HCT116 (cell line): ENCODE measurements around the gene MAP2K6. TPM values are rescaled to one million over a fixed set of nuclear protein-coding genes. Genes with fewer than 3 reads are reported as not detected.

Experiments used
- ATAC-seq: fragments of 200-7000 bp; cut with Tn5 transposase; 2 replicates; pipeline ENCODE4 v1.9.1; 2020; ENCODE audit warnings: mild to moderate bottlenecking, moderate library complexity
- BruUV-seq: library from RNA; stranded (reverse); fragments of 400-500 nt; replicated peaks from 2 replicates; lab custom pipeline; 2021; lab: Mats Ljungman, UMichigan
- CTCF ChIA-PET: fragments of 300-600 bp; sonication (Branson Sonifier 250); formaldehyde crosslinking; loops from one replicate; lab custom pipeline; 2021; ENCODE audit warnings: antibody characterized with exemption; lab: Charles Lee
- POLR2A ChIA-PET: fragments of 300-600, 350-600 bp; sonication (Branson Sonifier 250); formaldehyde crosslinking; loops from one replicate; lab custom pipeline; 2021; ENCODE audit warnings: antibody characterized with exemption; lab: Charles Lee
- RAD21 ChIA-PET, 2 experiments: fragments of 300-600 bp; sonication (Branson Sonifier 250); formaldehyde crosslinking; loops; one replicate each; lab custom pipeline; 2023; ENCODE audit warnings: low total read pairs in 2 of 2; ENCODE audit not compliant: uncharacterized antibody in 2 of 2, unreplicated experiment in 2 of 2, low non-redundant PET in 1 of 2; lab: Charles Lee
- DNase-seq: peaks from one replicate; pipeline ENCODE4 v3.0.0-alpha.2; 2010; ENCODE audit warnings: low read depth, low spot score
- H2AFZ ChIP-seq: fragments of 200-600 bp; shearing (Covaris generic), sonication (generic); 2 replicates; pipeline ENCODE4 v1.6.1; 2017; ENCODE audit warnings: low read depth, mixed run types, mixed read lengths, antibody characterized with exemption, low read length; ENCODE audit not compliant: poor library complexity, severe bottlenecking
- H3K27ac ChIP-seq: 2 replicates; pipeline ENCODE4 v1.5.1; 2012; ENCODE audit warnings: low read depth, low read length
- H3K27me3 ChIP-seq: fragments of 200-600 bp; sonication (generic); 2 replicates; pipeline ENCODE4 v1.6.1; 2016; ENCODE audit warnings: mixed run types, low read length, mixed read lengths; ENCODE audit not compliant: insufficient read depth
- H3K36me3 ChIP-seq, 2 experiments: fragments of 200-500 bp in 1 of 2; fragments of 200-600 bp in 1 of 2; sonication (Bioruptor generic) in 1 of 2; sonication (generic) in 1 of 2; 2 replicates each; pipeline versions ENCODE4 v1.5.1 to v1.6.1; 2014 to 2016; ENCODE audit warnings: low read length in 2 of 2, inconsistent platforms in 1 of 2, mixed read lengths in 1 of 2, mixed run types in 1 of 2; ENCODE audit not compliant: insufficient read depth in 2 of 2, control insufficient read depth in 1 of 2
- H3K4me1 ChIP-seq, 2 experiments: fragments of 200-600 bp in 1 of 2; sonication (generic) in 1 of 2; 2 replicates each; pipeline versions ENCODE4 v1.5.1 to v1.6.1; 2012 to 2017; ENCODE audit warnings: low read length in 2 of 2, inconsistent platforms in 1 of 2, mild to moderate bottlenecking in 1 of 2, mixed read lengths in 1 of 2, mixed run types in 1 of 2, moderate library complexity in 1 of 2; ENCODE audit not compliant: insufficient read depth in 2 of 2, control insufficient read depth in 1 of 2
- H3K4me2 ChIP-seq: fragments of 200-600 bp; sonication (generic); 2 replicates; pipeline ENCODE4 v1.6.1; 2017; ENCODE audit warnings: mixed run types, low read length, mixed read lengths
- H3K4me3 ChIP-seq, 2 experiments: fragments of 200-600 bp in 1 of 2; sonication (generic) in 1 of 2; replicated peaks in 1 of 2; 2 replicates each; pipeline ENCODE4 v1.5.1; 2011 to 2016; ENCODE audit warnings: low read length in 2 of 2, control low read depth in 1 of 2, low read depth in 1 of 2, mild to moderate bottlenecking in 1 of 2, mixed read lengths in 1 of 2, mixed run types in 1 of 2
- H3K79me2 ChIP-seq: fragments of 200-600 bp; sonication (generic); 2 replicates; pipeline ENCODE4 v1.6.1; 2017; ENCODE audit warnings: mild to moderate bottlenecking, mixed run types, low read length, moderate library complexity, mixed read lengths; ENCODE audit not compliant: insufficient read depth
- H3K9ac ChIP-seq: fragments of 200-600 bp; sonication (generic); 2 replicates; pipeline ENCODE4 v1.6.1; 2016; ENCODE audit warnings: low read length, mixed read lengths
- H3K9me2 ChIP-seq: fragments of 200-600 bp; sonication (generic), shearing (Covaris generic); 2 replicates; pipeline ENCODE4 v1.6.1; 2017; ENCODE audit warnings: mixed run types, mild to moderate bottlenecking, moderate library complexity; ENCODE audit not compliant: insufficient read depth
- H3K9me3 ChIP-seq, 2 experiments: fragments of 200-500 bp in 1 of 2; fragments of 200-600 bp in 1 of 2; sonication (Bioruptor generic) in 1 of 2; sonication (generic) in 1 of 2; 2 replicates each; pipeline ENCODE4 v1.6.1; 2014 to 2017; ENCODE audit warnings: low read length in 2 of 2, mixed read lengths in 2 of 2, inconsistent platforms in 1 of 2, low read depth in 1 of 2, mild to moderate bottlenecking in 1 of 2, mixed run types in 1 of 2, moderate library complexity in 1 of 2; ENCODE audit not compliant: control insufficient read depth in 1 of 2, insufficient read depth in 1 of 2
- H4K20me1 ChIP-seq: fragments of 200-600 bp; sonication (generic), shearing (Covaris generic); 2 replicates; pipeline ENCODE4 v1.6.1; 2017; ENCODE audit warnings: mixed run types, mild to moderate bottlenecking, moderate library complexity; ENCODE audit not compliant: insufficient read depth
- CBX3 ChIP-seq: IDR thresholded peaks from 2 replicates; pipeline ENCODE4 v1.6.1; 2012; ENCODE audit warnings: low read depth
- CEBPB ChIP-seq: IDR thresholded peaks from 2 replicates; pipeline ENCODE4 v1.6.1; 2012; ENCODE audit warnings: low read depth
- CTCF ChIP-seq, 3 experiments: fragments of 200-600 bp in 1 of 3; sonication (generic) in 1 of 3; IDR thresholded peaks in 2 of 3; conservative IDR thresholded peaks in 1 of 3; 2 replicates each; pipeline ENCODE4 v1.5.1; 2012 to 2017; ENCODE audit warnings: low read depth in 2 of 3, low read length in 2 of 3, antibody characterized with exemption in 1 of 3, borderline replicate concordance in 1 of 3, control low read depth in 1 of 3, mild to moderate bottlenecking in 1 of 3, mixed read lengths in 1 of 3, mixed run types in 1 of 3, moderate library complexity in 1 of 3; ENCODE audit not compliant: insufficient read depth in 1 of 3
- ELF1 ChIP-seq: IDR thresholded peaks from 2 replicates; pipeline ENCODE4 v1.6.1; 2012; ENCODE audit warnings: low read depth, borderline replicate concordance
- EZH2 ChIP-seq: fragments of 200-600 bp; sonication (generic); IDR thresholded peaks from 2 replicates; pipeline ENCODE4 v1.6.1; 2017; ENCODE audit warnings: antibody characterized with exemption, mixed run types
- FOSL1 ChIP-seq: IDR thresholded peaks from 2 replicates; pipeline ENCODE4 v1.6.1; 2012; ENCODE audit warnings: low read depth
- JUND ChIP-seq: IDR thresholded peaks from 2 replicates; pipeline ENCODE4 v1.6.1; 2012
- MAX ChIP-seq: IDR thresholded peaks from 2 replicates; pipeline ENCODE4 v1.6.1; 2012
- POLR2A ChIP-seq: IDR thresholded peaks from 2 replicates; pipeline ENCODE4 v1.7.0; 2011; ENCODE audit warnings: borderline replicate concordance; ENCODE audit not compliant: insufficient read depth, insufficient read length; ENCODE audit errors: extremely low read depth
- POLR2AphosphoS5 ChIP-seq: IDR thresholded peaks from 2 replicates; pipeline ENCODE4 v1.6.1; 2011; ENCODE audit warnings: mild to moderate bottlenecking, low read depth, low read length, moderate library complexity
- RAD21 ChIP-seq: IDR thresholded peaks from 2 replicates; pipeline ENCODE4 v1.6.1; 2012; ENCODE audit warnings: low read depth, mild to moderate bottlenecking
- REST ChIP-seq: IDR thresholded peaks from 2 replicates; pipeline ENCODE4 v1.6.1; 2012; ENCODE audit warnings: low read depth
- SIN3A ChIP-seq: IDR thresholded peaks from 2 replicates; pipeline ENCODE4 v1.6.1; 2012; ENCODE audit warnings: low read depth
- SP1 ChIP-seq: IDR thresholded peaks from 2 replicates; pipeline ENCODE4 v1.6.1; 2012; ENCODE audit warnings: low read depth
- SRF ChIP-seq: IDR thresholded peaks from 2 replicates; pipeline ENCODE4 v1.6.1; 2012; ENCODE audit warnings: low read depth
- YY1 ChIP-seq: IDR thresholded peaks from 2 replicates; pipeline ENCODE4 v1.6.1; 2011; ENCODE audit warnings: low read length, low read depth, moderate library complexity, mild to moderate bottlenecking; ENCODE audit not compliant: insufficient replicate concordance; ENCODE audit errors: extremely low read depth
- ZBTB33 ChIP-seq: IDR thresholded peaks from 2 replicates; pipeline ENCODE4 v1.6.1; 2011; ENCODE audit warnings: mild to moderate bottlenecking, low read length, moderate library complexity; ENCODE audit not compliant: insufficient replicate concordance; ENCODE audit errors: extremely low read depth
- ZFX ChIP-seq: fragments of 450-650 bp; IDR thresholded peaks from 2 replicates; pipeline ENCODE4 v1.6.1; 2017
- ZNF274 ChIP-seq: fragments of 200-500 bp; sonication (Bioruptor generic); IDR thresholded peaks from 2 replicates; pipeline ENCODE4 v1.6.1; 2014; ENCODE audit warnings: mild to moderate bottlenecking, low read depth, low read length, inconsistent platforms
- intact Hi-C: fragments of 100-400 bp; cut with micrococcal nuclease; formaldehyde crosslinking; loops from 2 replicates; pipeline ENCODE4 v1.10.0; 2022
- total RNA-seq: library from RNA; stranded (reverse); gene quantifications from one replicate; pipeline ENCODE4 v1.2.1, GENCODE V29; 2021; ENCODE audit not compliant: unreplicated experiment

Gene MAP2K6
- total RNA-seq, 1 experiment from 2014 or later = 0.22 TPM

GRCh38 chr17:69518951-69519350, 104.5 kb downstream of the MAP2K6 start:
- ChIA-PET RAD21 (no interaction called here), CTCF (interaction anchor here (1.6 kb wide), 1 partner anchor 13 kb away, joined by 6 read pairs; no protein-coding TSS in a partner anchor)
- H3K9me2 ChIP-seq = no peaks in the 10 kb centered on the region
- H3K4me1 ChIP-seq = no peaks in the 10 kb centered on the region
- H3K4me2 ChIP-seq = no peak overlapping the region
- ATAC-seq (no peak), DNase-seq (no peak)
- no peaks in the 10 kb centered on the region for H3K79me2 ChIP-seq
- no peak overlapping the region for H2AFZ ChIP-seq
- H3K9me3 ChIP-seq = no peaks in the 10 kb centered on the region
- TF ChIP-seq CTCF (IDR thresholded peaks at IDR 0.05 in 2 of 3, conservative IDR thresholded peaks at IDR 0.05 in 1 of 3; ENCODE audit: borderline replicate concordance in 1 of 3, insufficient read depth in 1 of 3, low read depth in 2 of 3, low read length in 2 of 3) (no peak), ELF1 (no peak), SP1 (no peak), REST (no peak), FOSL1 (no peak), POLR2AphosphoS5 (no peak), SRF (no peak), YY1 (no peak), CEBPB (no peak), MAX (no peak), EZH2 (no peak), JUND (no peak), RAD21 (no peak), SIN3A (no peak), ZFX (no peak), ZNF274 (no peak), ZBTB33 (no peak), POLR2A (no peak), CBX3 (no peak)
- TF ChIP-seq, all 23 proteins: peak for 0
- Histone ChIP-seq H3K36me3 (no peaks in the 10 kb centered on the region), H3K4me3 (no peak overlapping the region), H4K20me1 (no peaks in the 10 kb centered on the region), H3K9ac (no peak overlapping the region), H3K27me3 (no peaks in the 10 kb centered on the region), H3K27ac (no peak overlapping the region)
- BruUV-seq = no TSS peak
- POLR2A ChIA-PET = no interaction called here
- intact Hi-C loops = no loop called here
